A549 (cell line): ENCODE results near the gene OTC. TPM values are rescaled to one million over a fixed set of nuclear protein-coding genes. Genes with fewer than 3 reads are reported as not detected.

ENCODE experiments used
- ATAC-seq, 2 experiments: fragments of 200-7000 bp in 1 of 2; fragments of >200 bp in 1 of 2; cut with Nextera tagmentation in 1 of 2; cut with Tn5 transposase in 1 of 2; 3 replicates each; pipeline versions ENCODE4 v1.8.0 to v1.9.1; 2018 to 2020; ENCODE audit warnings: mild to moderate bottlenecking in 1 of 2, moderate library complexity in 1 of 2
- CTCF ChIA-PET: fragments of 300-600 bp; sonication (Branson Sonifier 250); formaldehyde crosslinking; extraction: SDS; loops from one replicate; lab custom pipeline; 2021; ENCODE audit warnings: antibody characterized with exemption, inconsistent platforms; lab: Yijun Ruan, JAX
- POLR2A ChIA-PET: fragments of 350-600 bp; formaldehyde crosslinking; extraction: SDS; loops from one replicate; lab custom pipeline; 2021; ENCODE audit warnings: antibody characterized with exemption, inconsistent platforms; lab: Yijun Ruan, JAX
- DNase-seq, 2 experiments: peaks; one replicate each; pipeline versions ENCODE4 v3.0.0 to v3.0.0-alpha.2; 2011 to 2016; ENCODE audit warnings: low read depth in 1 of 2, low spot score in 1 of 2
- FAIRE-seq: peaks from 2 replicates; lab custom pipeline; 2011; peaks lifted over from hg19 to GRCh38; lab: Jason Lieb, UNC
- H3K27ac ChIP-seq, 2 experiments: fragments of >200 bp; sonication (Bioruptor Twin); formaldehyde crosslinking; 3 replicates each; pipeline ENCODE4 v1.5.1; 2016 to 2017
- H3K4me1 ChIP-seq: fragments of >200 bp; sonication (Bioruptor Twin); formaldehyde crosslinking; 3 replicates; pipeline ENCODE4 v1.6.1; 2016
- H3K4me2 ChIP-seq: fragments of >200 bp; sonication (Bioruptor Twin); formaldehyde crosslinking; 3 replicates; pipeline ENCODE4 v1.6.1; 2016
- H3K4me3 ChIP-seq: fragments of >200 bp; sonication (Bioruptor Twin); formaldehyde crosslinking; 3 replicates; pipeline ENCODE4 v1.5.1; 2016
- H3K9me3 ChIP-seq: fragments of >200 bp; sonication (Bioruptor Twin); formaldehyde crosslinking; 3 replicates; pipeline ENCODE4 v1.6.1; 2016
- BHLHE40 ChIP-seq: IDR thresholded peaks from 2 replicates; pipeline ENCODE4 v1.6.1; 2012; ENCODE audit warnings: low read depth, low read length, inconsistent platforms
- CBX2 ChIP-seq: fragments of 200-600 bp; sonication (generic); IDR thresholded peaks from 2 replicates; pipeline ENCODE4 v1.6.1; 2016; ENCODE audit warnings: low read depth, mild to moderate bottlenecking, borderline replicate concordance
- CBX8 ChIP-seq: fragments of 200-600 bp; sonication (generic); IDR thresholded peaks from 2 replicates; pipeline ENCODE4 v1.6.1; 2016
- CEBPB ChIP-seq, 2 experiments: fragments of >200 bp in 1 of 2; sonication (Bioruptor Twin) in 1 of 2; formaldehyde crosslinking in 1 of 2; IDR thresholded peaks; 2 replicates each; pipeline ENCODE4 v1.6.1; 2012 to 2016
- CHD4 ChIP-seq: fragments of 200-600 bp; sonication (generic); IDR thresholded peaks from 2 replicates; pipeline ENCODE4 v1.6.1; 2016; ENCODE audit warnings: antibody characterized with exemption, mild to moderate bottlenecking, borderline replicate concordance
- EHF ChIP-seq: fragments of 250-450 bp; sonication (Bioruptor Pico); IDR thresholded peaks from 2 replicates; pipeline ENCODE4 v1.5.0; 2020; ENCODE audit warnings: mild to moderate bottlenecking
- FOSL2 ChIP-seq, 2 experiments: fragments of 450-650 bp in 1 of 2; fragments of >200 bp in 1 of 2; sonication (Bioruptor Twin) in 1 of 2; formaldehyde crosslinking; IDR thresholded peaks; 2 replicates each; pipeline versions ENCODE4 v1.5.0 to v1.6.1; 2016 to 2020; ENCODE audit warnings: mild to moderate bottlenecking in 1 of 2, moderate library complexity in 1 of 2
- GATA3 ChIP-seq: IDR thresholded peaks from 2 replicates; pipeline ENCODE4 v1.6.1; 2012; ENCODE audit warnings: borderline replicate concordance
- HDAC2 ChIP-seq: fragments of 200-600 bp; sonication (generic); IDR thresholded peaks from 2 replicates; pipeline ENCODE4 v1.6.1; 2016
- HOXA7 ChIP-seq: fragments of 250-450 bp; sonication (Bioruptor Pico); IDR thresholded peaks from 2 replicates; pipeline ENCODE4 v1.5.0; 2020; ENCODE audit warnings: mild to moderate bottlenecking, moderate library complexity
- JUN ChIP-seq, 2 experiments: fragments of >200 bp; sonication (Bioruptor Twin); formaldehyde crosslinking; IDR thresholded peaks; 2 replicates in 1 of 2; 3 replicates in 1 of 2; pipeline ENCODE4 v1.6.1; 2016 to 2017
- KDM1A ChIP-seq: fragments of 200-600 bp; sonication (generic); IDR thresholded peaks from 2 replicates; pipeline ENCODE4 v1.6.1; 2016; ENCODE audit warnings: low read depth, mild to moderate bottlenecking
- MAFK ChIP-seq: fragments of 450-650 bp; IDR thresholded peaks from 2 replicates; pipeline ENCODE4 v1.6.1; 2014; ENCODE audit not compliant: partially characterized antibody
- MAZ ChIP-seq: fragments of 150-350 bp; IDR thresholded peaks from 2 replicates; pipeline ENCODE4 v1.6.1; 2014; ENCODE audit warnings: antibody characterized with exemption, low read depth, low read length, borderline replicate concordance
- NFE2L2 ChIP-seq: fragments of 150-350 bp; conservative IDR thresholded peaks from 2 replicates; pipeline ENCODE4 v1.6.1; 2014; ENCODE audit warnings: low read length
- NPAS2 ChIP-seq: fragments of 250-450 bp; sonication (Bioruptor Pico); IDR thresholded peaks from 2 replicates; pipeline ENCODE4 v1.8.0; 2022; ENCODE audit warnings: mild to moderate bottlenecking, moderate library complexity, borderline replicate concordance
- PHF8 ChIP-seq: fragments of 200-600 bp; sonication (generic); IDR thresholded peaks from 2 replicates; pipeline ENCODE4 v1.6.1; 2016; ENCODE audit warnings: low read depth, mild to moderate bottlenecking, antibody characterized with exemption, moderate library complexity, borderline replicate concordance
- POLR2AphosphoS2 ChIP-seq: conservative IDR thresholded peaks from 2 replicates; pipeline ENCODE4 v1.6.1; 2012; ENCODE audit warnings: low read length, improper control_type of control experiment, inconsistent platforms
- RARB ChIP-seq: fragments of 250-450 bp; sonication (Bioruptor Pico); IDR thresholded peaks from 2 replicates; pipeline ENCODE4 v1.8.0; 2021; ENCODE audit warnings: mild to moderate bottlenecking, moderate library complexity
- RCOR1 ChIP-seq: fragments of 150-350 bp; IDR thresholded peaks from 2 replicates; pipeline ENCODE4 v1.6.1; 2014; ENCODE audit warnings: antibody characterized with exemption, low read length, low read depth
- RFX5 ChIP-seq: fragments of 450-650 bp; IDR thresholded peaks from 2 replicates; pipeline ENCODE4 v1.7.1; 2014; ENCODE audit warnings: antibody characterized with exemption, mild to moderate bottlenecking, moderate library complexity
- RNF2 ChIP-seq: fragments of 200-600 bp; sonication (generic); IDR thresholded peaks from 2 replicates; pipeline ENCODE4 v1.6.1; 2016; ENCODE audit warnings: low read depth, mild to moderate bottlenecking, antibody characterized with exemption, moderate library complexity, borderline replicate concordance
- SMC3 ChIP-seq: fragments of >200 bp; sonication (Bioruptor Twin); formaldehyde crosslinking; IDR thresholded peaks from 3 replicates; pipeline ENCODE4 v1.6.1; 2018; ENCODE audit warnings: inconsistent platforms
- SREBF2 ChIP-seq: fragments of 450-650 bp; IDR thresholded peaks from 2 replicates; pipeline ENCODE4 v1.6.1; 2014; ENCODE audit warnings: mild to moderate bottlenecking, moderate library complexity
- TFCP2L1 ChIP-seq: fragments of 250-450 bp; sonication (Bioruptor Pico); IDR thresholded peaks from 2 replicates; pipeline ENCODE4 v1.5.0; 2021; ENCODE audit warnings: mild to moderate bottlenecking
- ZFP36 ChIP-seq: fragments of 450-650 bp; IDR thresholded peaks from 2 replicates; pipeline ENCODE4 v1.6.1; 2014; ENCODE audit warnings: borderline replicate concordance; ENCODE audit not compliant: partially characterized antibody
- ZNF302 ChIP-seq: fragments of 250-450 bp; sonication (Bioruptor Pico); IDR thresholded peaks from 2 replicates; pipeline ENCODE4 v1.9.0; 2021; ENCODE audit warnings: inconsistent platforms, mild to moderate bottlenecking, moderate library complexity
- WGBS: methylation state at CpG from one replicate; pipeline ENCODE4 v1.1.6; 2017; ENCODE audit errors: missing lambda C conversion rate; 5-methylcytosine and 5-hydroxymethylcytosine counted together
- polyA plus RNA-seq, 4 experiments: library from polyadenylated mRNA; depleted of rRNA in 3 of 4; stranded (reverse); fragments of >200 nt; fragmentation: RNase III in 1 of 4; extraction: RNeasy Plus Mini Kit Qiagen cat#74134 plus additional on column Dnase treatment in 1 of 4; gene quantifications; 2 replicates in 3 of 4; 3 replicates in 1 of 4; pipeline ENCODE4 v1.2.3, GENCODE V29; 2011 to 2017
- TF ChIP-seq, protein P1 (sequence below): fragments of >200 bp; sonication (Bioruptor Twin); formaldehyde crosslinking; IDR thresholded peaks from 2 replicates; pipeline ENCODE4 v1.6.1; 2016
- TF ChIP-seq, protein P2 (sequence below): IDR thresholded peaks from 2 replicates; pipeline ENCODE4 v1.6.1; 2012

The OTC gene
- polyA plus RNA-seq, 2 of the 4 experiments (the other 2 are of a cell fraction), result not detected

DNA sequence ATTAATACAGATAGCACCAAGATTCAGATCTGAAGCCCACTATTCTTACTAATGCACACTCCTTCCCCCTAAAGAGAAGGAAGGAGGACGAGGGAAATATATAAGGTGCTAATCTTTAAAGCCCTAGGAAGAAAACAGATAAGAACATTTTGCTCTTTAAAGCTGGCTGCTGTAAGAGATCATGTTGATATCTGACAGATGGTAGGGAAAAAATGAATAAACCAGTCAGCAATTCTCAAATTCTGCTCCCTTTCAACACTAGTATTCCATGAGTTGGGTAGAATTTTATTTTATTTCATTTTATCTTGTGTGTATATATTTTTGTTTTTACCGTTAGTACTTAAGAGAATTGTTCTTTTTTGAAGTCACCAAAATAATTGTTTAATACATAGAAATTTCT lies 19.2 kb downstream of the OTC start:
- Histone ChIP-seq H3K4me3 (no peak overlapping the region), H3K27ac (no peak overlapping the region), H3K9me3 (no peaks in the 10 kb centered on the region), H3K4me2 (no peak overlapping the region), H3K4me1 (no peaks in the 10 kb centered on the region)
- WGBS, result 11% methylated on average over 2 of the region's 2 CpGs
- DNase-seq, result no peak
- ChIA-PET CTCF (no interaction called here), POLR2A (no interaction called here)
- ATAC-seq, result no peak
- TF ChIP-seq MAFK (no peak), TFCP2L1 (no peak), CHD4 (no peak), HDAC2 (no peak), RFX5 (no peak), POLR2AphosphoS2 (no peak), ZFP36 (no peak), HOXA7 (no peak), PHF8 (no peak), GATA3 (no peak), BHLHE40 (no peak), NFE2L2 (no peak), CEBPB (IDR thresholded peaks at IDR 0.05) (no peak), JUN (IDR thresholded peaks at IDR 0.05) (no peak), KDM1A (no peak), RARB (CRISPR knock-in tag) (no peak), NPAS2 (CRISPR knock-in tag) (no peak), CBX8 (no peak)
- TF ChIP-seq, protein P1, sequence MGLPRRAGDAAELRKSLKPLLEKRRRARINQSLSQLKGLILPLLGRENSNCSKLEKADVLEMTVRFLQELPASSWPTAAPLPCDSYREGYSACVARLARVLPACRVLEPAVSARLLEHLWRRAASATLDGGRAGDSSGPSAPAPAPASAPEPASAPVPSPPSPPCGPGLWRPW, result no peak
- TF ChIP-seq, protein P2, sequence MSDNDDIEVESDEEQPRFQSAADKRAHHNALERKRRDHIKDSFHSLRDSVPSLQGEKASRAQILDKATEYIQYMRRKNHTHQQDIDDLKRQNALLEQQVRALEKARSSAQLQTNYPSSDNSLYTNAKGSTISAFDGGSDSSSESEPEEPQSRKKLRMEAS, result no peak
- no peak for FAIRE-seq

DNA sequence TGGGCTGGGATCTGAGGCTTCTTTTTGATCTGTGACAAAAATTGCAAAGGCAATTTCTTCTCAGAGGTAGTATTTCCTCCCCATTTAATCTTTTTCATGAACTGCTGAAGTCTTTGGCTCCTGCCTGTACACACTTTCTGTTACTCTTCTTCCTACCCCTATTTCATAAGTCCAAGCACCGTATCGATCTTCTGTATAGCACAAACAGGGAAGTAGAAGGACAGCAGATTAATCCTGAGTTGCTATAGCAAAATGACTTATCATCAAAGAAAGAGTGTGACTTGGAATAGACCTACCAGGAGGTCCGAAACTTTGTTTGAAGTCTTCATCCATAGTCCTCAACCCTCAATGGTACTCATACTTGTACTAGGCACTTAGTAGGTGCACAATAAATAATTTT lies 22.0 kb downstream of the OTC start:
- ATAC-seq (no peak), DNase-seq (no peak), FAIRE-seq (no peak)
- POLR2A ChIA-PET, result no interaction called here
- no peak overlapping the region for H3K4me3 ChIP-seq
- no peaks in the 10 kb centered on the region for H3K9me3 ChIP-seq
- no peak overlapping the region for H3K27ac ChIP-seq
- no peaks in the 10 kb centered on the region for H3K4me1 ChIP-seq
- WGBS, result 45% methylated on average over 3 of the region's 3 CpGs
- CTCF ChIA-PET, result no interaction called here
- no peak overlapping the region for H3K4me2 ChIP-seq
- no peak for TF ChIP-seq JUN (IDR thresholded peaks at IDR 0.05)
- no peak for TF ChIP-seq RCOR1
- TF ChIP-seq, protein P1, result no peak
- TF ChIP-seq SMC3, result no peak
- no peak for TF ChIP-seq NPAS2 (CRISPR knock-in tag)
- TF ChIP-seq NFE2L2, result no peak
- TF ChIP-seq FOSL2 (IDR thresholded peaks at IDR 0.05), result no peak
- TF ChIP-seq FOSL2 (CRISPR knock-in tag; IDR thresholded peaks at IDR 0.05), result no peak
- TF ChIP-seq ZFP36, result no peak
- TF ChIP-seq ZNF302 (CRISPR knock-in tag), result no peak
- no peak for TF ChIP-seq PHF8
- no peak for TF ChIP-seq RNF2
- no peak for TF ChIP-seq TFCP2L1
- no peak for TF ChIP-seq SREBF2
- no peak for TF ChIP-seq EHF (CRISPR knock-in tag)
- TF ChIP-seq MAZ, result no peak
- TF ChIP-seq CBX8, result no peak
- no peak for TF ChIP-seq CBX2
- TF ChIP-seq RFX5, result no peak
